ENCODE data around the gene TMEM217.

TMEM217 gene

GRCh38 chr6:37242429-37243052 is 15.4 kb downstream of the TMEM217 start:
- ChIA-PET CTCF (interaction anchor here (1.0 kb wide), 2 partner anchors 61 to 338 kb away, joined by 3 read pairs; no protein-coding TSS in a partner anchor), POLR2A (ENCODE audit: low non-redundant PET) (no interaction called here)
- H3K27ac ChIP-seq, result peak overlapping the region; percentile 79
- no peak for TF ChIP-seq CTCF (conservative IDR thresholded peaks at IDR 0.05; ENCODE audit: low read depth)
- DNase-seq (ENCODE audit: low spot score), result peak; percentile 87

GRCh38 chr6:37241775-37242428 is 16.0 kb downstream of the TMEM217 start:
- ChIA-PET CTCF (interaction anchor here (1.0 kb wide), 2 partner anchors 62 to 339 kb away, joined by 3 read pairs; no protein-coding TSS in a partner anchor), POLR2A (ENCODE audit: low non-redundant PET) (no interaction called here)
- no peak for TF ChIP-seq CTCF (conservative IDR thresholded peaks at IDR 0.05; ENCODE audit: low read depth)
- peak overlapping the region; percentile 79 for H3K27ac ChIP-seq
- DNase-seq (ENCODE audit: low spot score), result no peak

- H3K27ac ChIP-seq, result 0 out of 2 replicates have a peak overlapping the region, but pooled peaks have one; percentile 34
- CTCF ChIA-PET, result no interaction called here
- POLR2A ChIA-PET (ENCODE audit: low non-redundant PET), result no interaction called here
- DNase-seq (ENCODE audit: low spot score), result no peak
- TF ChIP-seq CTCF (conservative IDR thresholded peaks at IDR 0.05; ENCODE audit: low read depth), result no peak
These were observed 16.8 kb downstream of the TMEM217 start for GRCh38 chr6:37241131-37241530.

- TF ChIP-seq CTCF (conservative IDR thresholded peaks at IDR 0.05; ENCODE audit: low read depth), result no peak
- ChIA-PET POLR2A (ENCODE audit: low non-redundant PET) (no interaction called here), CTCF (interaction anchor here (1.0 kb wide), 1 partner anchor 13 kb away, joined by 7 read pairs; no protein-coding TSS in a partner anchor)
- DNase-seq (ENCODE audit: low spot score), result peak; percentile 65
- H3K27ac ChIP-seq, result peak overlapping the region; percentile 75
These were observed 17.8 kb downstream of the TMEM217 start for GRCh38 chr6:37239950-37240713.

- ChIA-PET CTCF (interaction anchor here (1.0 kb wide), 1 partner anchor 14 kb away, joined by 7 read pairs; no protein-coding TSS in a partner anchor), POLR2A (ENCODE audit: low non-redundant PET) (no interaction called here)
- peak overlapping the region; percentile 52 for H3K27ac ChIP-seq
- no peak for TF ChIP-seq CTCF (conservative IDR thresholded peaks at IDR 0.05; ENCODE audit: low read depth)
- DNase-seq (ENCODE audit: low spot score), result no peak
These were observed 18.4 kb downstream of the TMEM217 start for GRCh38 chr6:37239526-37239925.

GRCh38 chr6:37238381-37238780 is 19.6 kb downstream of the TMEM217 start:
- no peak for DNase-seq (ENCODE audit: low spot score)
- H3K27ac ChIP-seq, result no peak overlapping the region
- no peak for TF ChIP-seq CTCF (conservative IDR thresholded peaks at IDR 0.05; ENCODE audit: low read depth)
- ChIA-PET CTCF (interaction anchor here (0.5 kb wide), 1 partner anchor 898 kb away, joined by 3 read pairs; no protein-coding TSS in a partner anchor), POLR2A (ENCODE audit: low non-redundant PET) (no interaction called here)

All from RWPE1 (cell line).